ENCODE measurements around the gene HNRNPM. TPM values are rescaled to one million over a fixed set of nuclear protein-coding genes. Genes with fewer than 3 reads are reported as not detected.

HNRNPM gene
- total RNA-seq, 2 experiments from 2014 or later: 188 to 198 TPM

- Mint-ChIP-seq H3K4me1 (peaks cover 28% of the 10 kb centered on the region), H3K36me3 (peaks cover 45% of the 10 kb centered on the region), H3K9me3 (no peaks in the 10 kb centered on the region), H3K4me3 (peak overlapping the region; percentile 68), H3K27me3 (no peaks in the 10 kb centered on the region), H3K27ac (peak overlapping the region; percentile 86)
- ATAC-seq (ENCODE audit: low read depth) (peak; percentile 83), DNase-seq (peak; percentile 68)
- POLR2A ChIA-PET: interaction anchor here (0.7 to 2.7 kb wide), 15 partner anchors 9 to 97 kb away, joined by 3 to 24 read pairs (median 4); partner anchors contain the start of genes HNRNPM, MARCHF2, MYO1F and RAB11B
These were observed 42.5 kb downstream of the HNRNPM start for GRCh38 chr19:8487137-8487851.

DNA sequence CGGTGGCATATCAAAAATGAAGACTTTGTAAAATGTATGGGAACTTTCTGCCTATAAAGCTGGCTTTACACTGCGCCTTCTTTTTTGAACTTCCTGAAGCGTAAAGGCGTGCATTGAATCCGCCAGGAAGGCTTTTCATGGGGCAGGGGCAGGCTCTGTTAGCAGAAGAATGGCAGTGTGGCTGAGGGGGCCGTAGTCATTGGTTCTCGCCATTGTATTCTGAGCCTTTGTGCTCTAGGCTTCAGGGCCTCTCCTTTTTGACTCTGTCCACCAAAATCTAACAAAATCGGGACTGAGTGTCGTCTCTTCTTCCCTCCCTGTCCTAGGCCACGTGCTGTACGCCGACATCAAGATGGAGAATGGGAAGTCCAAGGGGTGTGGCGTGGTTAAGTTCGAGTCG lies 43.6 kb downstream of the HNRNPM start:
- POLR2A ChIA-PET: interaction anchor here (0.9 to 2.7 kb wide), 3 partner anchors 8 to 82 kb away, joined by 3 to 14 read pairs (median 7); no protein-coding TSS in a partner anchor
- H3K4me3 Mint-ChIP-seq: peak overlapping the region; percentile 68

GRCh38 chr19:8489561-8490394 lies 45.0 kb downstream of the HNRNPM start:
- H3K27me3 Mint-ChIP-seq: no peaks in the 10 kb centered on the region
- DNase-seq (no peak), ATAC-seq (ENCODE audit: low read depth) (no peak)
- H3K4me1 Mint-ChIP-seq: peaks cover 32% of the 10 kb centered on the region
- no peak overlapping the region for H3K4me3 Mint-ChIP-seq
- H3K9me3 Mint-ChIP-seq: no peaks in the 10 kb centered on the region
- H3K36me3 Mint-ChIP-seq: peaks cover 29% of the 10 kb centered on the region
- POLR2A ChIA-PET: no interaction called here
- H3K27ac Mint-ChIP-seq: peak overlapping the region; percentile 21

More for the DNA sequence above, 43.6 kb downstream of the HNRNPM start:
- peaks cover 40% of the 10 kb centered on the region for H3K36me3 Mint-ChIP-seq
- H3K9me3 Mint-ChIP-seq: no peaks in the 10 kb centered on the region
- DNase-seq (no peak), ATAC-seq (ENCODE audit: low read depth) (no peak)
- peak overlapping the region; percentile 86 for H3K27ac Mint-ChIP-seq
- peaks cover 26% of the 10 kb centered on the region for H3K4me1 Mint-ChIP-seq
- H3K27me3 Mint-ChIP-seq: no peaks in the 10 kb centered on the region

- Mint-ChIP-seq H3K27ac (peak overlapping the region; percentile 21), H3K27me3 (no peaks in the 10 kb centered on the region), H3K36me3 (peaks cover 23% of the 10 kb centered on the region), H3K4me3 (no peak overlapping the region), H3K9me3 (no peaks in the 10 kb centered on the region), H3K4me1 (peaks cover 35% of the 10 kb centered on the region)
- POLR2A ChIA-PET: no interaction called here
- no peak for ATAC-seq (ENCODE audit: low read depth)
- DNase-seq: no peak
These were observed 45.6 kb downstream of the HNRNPM start for GRCh38 chr19:8490395-8490760.

DNA sequence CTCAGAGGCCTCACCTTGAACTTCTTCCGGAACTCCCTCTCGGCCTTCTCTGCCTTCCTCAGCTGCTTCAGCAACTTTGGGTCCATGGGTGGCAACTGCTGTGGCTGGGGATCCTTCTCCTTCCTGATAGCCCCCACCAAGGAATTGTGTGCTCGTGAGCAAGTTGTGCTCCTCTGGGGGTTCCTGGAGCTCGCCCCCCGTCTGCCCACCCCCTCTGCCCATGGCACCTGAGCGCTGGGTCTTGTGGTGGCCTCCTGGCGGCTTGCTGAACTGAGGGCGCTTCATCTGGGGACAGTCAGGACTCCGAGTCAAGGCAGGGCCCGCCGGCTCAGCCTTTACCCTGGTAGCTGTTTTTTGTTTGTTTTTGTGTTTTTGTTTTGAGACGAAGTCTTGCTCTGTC lies 46.1 kb downstream of the HNRNPM start:
- H3K36me3 Mint-ChIP-seq: peaks cover 22% of the 10 kb centered on the region
- no peaks in the 10 kb centered on the region for H3K9me3 Mint-ChIP-seq
- H3K4me3 Mint-ChIP-seq: no peak overlapping the region
- no peak for ATAC-seq (ENCODE audit: low read depth)
- H3K27me3 Mint-ChIP-seq: no peaks in the 10 kb centered on the region
- POLR2A ChIA-PET: no interaction called here
- H3K27ac Mint-ChIP-seq: peak overlapping the region; percentile 51
- DNase-seq: no peak
- H3K4me1 Mint-ChIP-seq: peaks cover 40% of the 10 kb centered on the region

DNA sequence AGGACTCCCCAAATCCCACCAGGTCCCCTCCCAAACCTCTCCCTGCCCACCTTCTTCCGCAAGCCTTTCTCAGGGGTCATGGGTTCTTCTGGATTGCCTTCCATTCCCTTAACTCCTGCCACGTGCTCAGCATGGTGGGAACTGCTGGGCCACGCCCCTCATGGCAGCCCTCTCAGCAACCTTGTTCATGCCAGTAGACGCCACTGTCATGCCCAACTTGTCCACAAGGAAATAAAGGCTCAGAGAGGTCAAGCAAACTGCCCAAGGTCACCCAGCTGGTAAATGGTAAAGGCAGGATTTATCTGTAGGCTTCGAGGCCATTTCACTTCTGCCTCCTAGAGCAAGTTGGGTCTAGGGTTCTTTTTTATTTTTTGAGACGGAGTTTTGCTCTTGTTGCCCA lies 46.8 kb downstream of the HNRNPM start:
- DNase-seq (no peak), ATAC-seq (ENCODE audit: low read depth) (no peak)
- peaks cover 38% of the 10 kb centered on the region for H3K4me1 Mint-ChIP-seq
- no peaks in the 10 kb centered on the region for H3K27me3 Mint-ChIP-seq
- POLR2A ChIA-PET: interaction anchor here (0.6 kb wide), 1 partner anchor 26 kb away, joined by 3 read pairs; no protein-coding TSS in a partner anchor
- H3K27ac Mint-ChIP-seq: no peak overlapping the region
- no peak overlapping the region for H3K4me3 Mint-ChIP-seq
- H3K9me3 Mint-ChIP-seq: no peaks in the 10 kb centered on the region
- peaks cover 20% of the 10 kb centered on the region for H3K36me3 Mint-ChIP-seq

GRCh38 chr19:8494158-8494557 lies 49.4 kb downstream of the HNRNPM start:
- peak; percentile 58 for DNase-seq
- H3K27ac Mint-ChIP-seq: peak overlapping the region; percentile 83
- POLR2A ChIA-PET: interaction anchor here (0.5 to 2.4 kb wide), 9 partner anchors 12 to 176 kb away, joined by 3 to 26 read pairs (median 5); partner anchors contain the start of genes HNRNPM, RAB11B and ZNF414
- peaks cover 4% of the 10 kb centered on the region for H3K36me3 Mint-ChIP-seq
- H3K4me1 Mint-ChIP-seq: peaks cover 18% of the 10 kb centered on the region
- no peaks in the 10 kb centered on the region for H3K27me3 Mint-ChIP-seq
- H3K9me3 Mint-ChIP-seq: no peaks in the 10 kb centered on the region
- H3K4me3 Mint-ChIP-seq: peak overlapping the region; percentile 40
- peak; percentile 79 for ATAC-seq (ENCODE audit: low read depth)

- POLR2A ChIA-PET: interaction anchor here (1.4 kb wide), 1 partner anchor 15 kb away, joined by 6 read pairs; the partner anchor contains the start of gene ZNF414
- Mint-ChIP-seq H3K4me3 (no peak overlapping the region), H3K27me3 (peaks cover 2% of the 10 kb centered on the region), H3K36me3 (no peaks in the 10 kb centered on the region), H3K9me3 (no peaks in the 10 kb centered on the region), H3K27ac (no peak overlapping the region), H3K4me1 (peaks cover 25% of the 10 kb centered on the region)
- ATAC-seq (ENCODE audit: low read depth): no peak
- DNase-seq: no peak
These were observed 53.5 kb downstream of the HNRNPM start for GRCh38 chr19:8498295-8498694.

- Mint-ChIP-seq H3K27me3 (peaks cover 2% of the 10 kb centered on the region), H3K27ac (no peak overlapping the region), H3K9me3 (no peaks in the 10 kb centered on the region), H3K4me3 (no peak overlapping the region), H3K4me1 (peaks cover 22% of the 10 kb centered on the region), H3K36me3 (no peaks in the 10 kb centered on the region)
- ATAC-seq (ENCODE audit: low read depth) (no peak), DNase-seq (no peak)
- POLR2A ChIA-PET: interaction anchor here (1.4 to 2.5 kb wide), 3 partner anchors 12 to 14 kb away, joined by 6 to 17 read pairs (median 10); partner anchors contain the start of gene ZNF414
These were observed 54.5 kb downstream of the HNRNPM start for GRCh38 chr19:8499048-8499833.

- Mint-ChIP-seq H3K9me3 (no peaks in the 10 kb centered on the region), H3K36me3 (no peaks in the 10 kb centered on the region), H3K4me3 (no peak overlapping the region), H3K27me3 (peaks cover 2% of the 10 kb centered on the region), H3K4me1 (peaks cover 19% of the 10 kb centered on the region), H3K27ac (peak overlapping the region; percentile 67)
- POLR2A ChIA-PET: interaction anchor here (0.9 to 2.5 kb wide), 3 partner anchors 13 to 76 kb away, joined by 3 to 17 read pairs (median 10); partner anchors contain the start of gene ZNF414
- peak; percentile 15 for ATAC-seq (ENCODE audit: low read depth)
- DNase-seq: no peak
These were observed 55.4 kb downstream of the HNRNPM start for GRCh38 chr19:8500158-8500557.

DNA sequence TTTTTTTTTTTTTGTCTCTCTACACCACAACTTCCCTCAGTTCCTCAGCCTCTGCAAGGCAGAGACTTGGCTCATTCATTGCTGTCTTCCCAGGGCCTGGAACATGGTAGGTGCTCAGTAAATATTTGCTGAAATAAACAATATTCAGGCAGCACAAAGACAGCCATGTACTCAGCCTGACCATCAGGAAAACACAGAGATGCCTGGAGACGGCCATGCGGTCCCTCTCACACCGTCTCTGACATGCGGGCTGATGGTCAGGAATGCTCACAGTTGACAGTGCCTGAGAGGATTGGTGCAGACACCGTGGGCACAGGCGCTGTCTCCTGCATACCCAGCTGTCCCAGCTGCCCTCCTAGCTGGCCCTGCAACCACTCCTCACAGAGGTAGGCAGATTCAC lies 56.7 kb downstream of the HNRNPM start:
- Mint-ChIP-seq H3K36me3 (no peaks in the 10 kb centered on the region), H3K9me3 (no peaks in the 10 kb centered on the region), H3K4me1 (peaks cover 16% of the 10 kb centered on the region), H3K4me3 (no peak overlapping the region), H3K27me3 (peaks cover 2% of the 10 kb centered on the region), H3K27ac (no peak overlapping the region)
- DNase-seq (no peak), ATAC-seq (ENCODE audit: low read depth) (no peak)
- POLR2A ChIA-PET: interaction anchor here (2.5 kb wide), 1 partner anchor 14 kb away, joined by 10 read pairs; no protein-coding TSS in a partner anchor

DNA sequence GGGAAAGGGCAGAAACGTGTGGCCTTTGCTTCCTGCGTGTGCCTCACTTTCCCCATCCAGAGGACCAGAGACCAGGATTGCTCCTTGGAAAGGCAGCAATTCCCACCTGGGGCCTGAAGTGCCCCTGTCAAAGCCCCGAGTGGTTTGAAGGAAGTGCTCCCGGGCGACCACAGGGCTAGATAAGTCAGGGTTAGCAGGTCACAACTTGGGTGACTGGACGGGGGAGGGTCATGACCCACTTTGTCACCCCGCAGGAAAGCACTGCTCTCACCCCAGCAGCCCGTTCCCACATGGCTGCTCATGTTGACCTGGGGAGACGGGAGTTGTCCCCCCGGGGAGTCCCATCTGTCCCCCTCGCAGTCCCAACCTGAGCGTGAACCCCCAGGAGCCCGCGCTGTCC lies 57.2 kb downstream of the HNRNPM start:
- Mint-ChIP-seq H3K36me3 (no peaks in the 10 kb centered on the region), H3K4me3 (no peak overlapping the region), H3K4me1 (peaks cover 16% of the 10 kb centered on the region), H3K27ac (no peak overlapping the region), H3K27me3 (peaks cover 2% of the 10 kb centered on the region), H3K9me3 (no peaks in the 10 kb centered on the region)
- POLR2A ChIA-PET: interaction anchor here (4.8 kb wide), 1 partner anchor 13 kb away, joined by 40 read pairs; the partner anchor contains the start of gene ZNF414
- ATAC-seq (ENCODE audit: low read depth) (no peak), DNase-seq (no peak)

All from activated naive CD8-positive, alpha-beta T cell treated with anti-CD3 and anti-CD28 coated beads, Interleukin-2, amount 10 ng/mL, durations not matched to agents 7 days and 5 days (primary cell).